H9 (cell line): ENCODE measurements around the gene ROR1. TPM values are rescaled to one million over a fixed set of nuclear protein-coding genes. Genes with fewer than 3 reads are reported as not detected.

Experiments used
- DNase-seq: peaks from one replicate; pipeline ENCODE4 v3.0.0-alpha.2; 2017
- H2AFZ ChIP-seq: one replicate; pipeline ENCODE4 v1.6.1; 2013; ENCODE audit warnings: mild to moderate bottlenecking, low read length, control low read depth, moderate library complexity
- H2AK5ac ChIP-seq: 2 replicates; pipeline ENCODE4 v1.6.1; 2013; ENCODE audit warnings: low read length, control low read depth, mixed read lengths; ENCODE audit not compliant: insufficient read length
- H2BK120ac ChIP-seq: one replicate; pipeline ENCODE4 v1.6.1; 2013; ENCODE audit warnings: low read depth, mild to moderate bottlenecking, low read length, control low read depth, inconsistent platforms; ENCODE audit not compliant: poor library complexity, severe bottlenecking
- H2BK12ac ChIP-seq: 2 replicates; pipeline ENCODE4 v1.6.1; 2013; ENCODE audit warnings: low read length, control low read depth, mixed read lengths, low read depth; ENCODE audit not compliant: insufficient read length
- H2BK15ac ChIP-seq: 2 replicates; pipeline ENCODE4 v1.6.1; 2013; ENCODE audit warnings: low read depth, low read length, control low read depth
- H2BK20ac ChIP-seq: one replicate; pipeline ENCODE4 v1.6.1; 2013; ENCODE audit warnings: low read depth, mild to moderate bottlenecking, low read length, control low read depth, inconsistent platforms; ENCODE audit not compliant: poor library complexity, severe bottlenecking
- H2BK5ac ChIP-seq: 2 replicates; pipeline ENCODE4 v1.6.1; 2013; ENCODE audit warnings: low read length, control low read depth, mixed read lengths; ENCODE audit not compliant: insufficient read length
- H3K14ac ChIP-seq: 2 replicates; pipeline ENCODE4 v1.6.1; 2013; ENCODE audit warnings: low read length, control low read depth; ENCODE audit not compliant: insufficient read depth
- H3K18ac ChIP-seq: 2 replicates; pipeline ENCODE4 v1.6.1; 2013; ENCODE audit warnings: low read depth, mild to moderate bottlenecking, mixed read lengths, low read length, control low read depth; ENCODE audit not compliant: insufficient read length
- H3K23ac ChIP-seq: 2 replicates; pipeline ENCODE4 v1.6.1; 2013; ENCODE audit warnings: low read length, control low read depth, mixed read lengths, low read depth; ENCODE audit not compliant: insufficient read length
- H3K23me2 ChIP-seq: 2 replicates; pipeline ENCODE4 v1.6.1; 2013; ENCODE audit warnings: low read depth, mild to moderate bottlenecking, mixed read lengths, low read length, control low read depth; ENCODE audit not compliant: insufficient read length, poor library complexity, severe bottlenecking
- H3K27ac ChIP-seq: 2 replicates; pipeline ENCODE4 v1.5.1; 2013; ENCODE audit warnings: low read length, control low read depth, mixed read lengths, low read depth; ENCODE audit not compliant: insufficient read length
- H3K27me3 ChIP-seq: 2 replicates; pipeline ENCODE4 v1.6.1; 2013; ENCODE audit warnings: low read length, control low read depth, inconsistent platforms; ENCODE audit not compliant: insufficient read depth
- H3K4ac ChIP-seq: 2 replicates; pipeline ENCODE4 v1.6.1; 2013; ENCODE audit warnings: low read depth, mild to moderate bottlenecking, control low read depth, inconsistent platforms, low read length, moderate library complexity
- H3K4me1 ChIP-seq: 2 replicates; pipeline ENCODE4 v1.6.1; 2013; ENCODE audit warnings: low read length, control low read depth, inconsistent platforms; ENCODE audit not compliant: insufficient read depth
- H3K4me2 ChIP-seq: 2 replicates; pipeline ENCODE4 v1.6.1; 2013; ENCODE audit warnings: low read length, control low read depth, mixed read lengths; ENCODE audit not compliant: insufficient read length, insufficient read depth
- H3K56ac ChIP-seq: 2 replicates; pipeline ENCODE4 v1.6.1; 2013; ENCODE audit warnings: low read depth, mild to moderate bottlenecking, mixed read lengths, low read length, control low read depth; ENCODE audit not compliant: insufficient read length
- H3K79me1 ChIP-seq: 2 replicates; pipeline ENCODE4 v1.6.1; 2013; ENCODE audit warnings: low read depth, mild to moderate bottlenecking, moderate library complexity, low read length, control low read depth, inconsistent platforms; ENCODE audit not compliant: insufficient read depth, poor library complexity, severe bottlenecking
- H3K79me2 ChIP-seq: 2 replicates; pipeline ENCODE4 v1.6.1; 2013; ENCODE audit warnings: low read length, control low read depth, inconsistent platforms; ENCODE audit not compliant: insufficient read depth
- H3K9ac ChIP-seq: 2 replicates; pipeline ENCODE4 v1.6.1; 2013; ENCODE audit warnings: low read length, control low read depth, mixed read lengths; ENCODE audit not compliant: insufficient read length; ENCODE audit errors: extremely low read depth
- H3K9me3 ChIP-seq: one replicate; pipeline ENCODE4 v1.6.1; 2013; ENCODE audit warnings: low read depth, low read length, inconsistent platforms; ENCODE audit not compliant: control insufficient read depth
- H3T11ph ChIP-seq: one replicate; pipeline ENCODE4 v1.6.1; 2013; ENCODE audit warnings: mild to moderate bottlenecking, low read length, control low read depth, inconsistent platforms
- H4K20me1 ChIP-seq: one replicate; pipeline ENCODE4 v1.6.1; 2013; ENCODE audit not compliant: control insufficient read depth, insufficient read length, insufficient read depth
- H4K5ac ChIP-seq: 2 replicates; pipeline ENCODE4 v1.6.1; 2013; ENCODE audit warnings: low read depth, mild to moderate bottlenecking, mixed read lengths, low read length, control low read depth; ENCODE audit not compliant: insufficient read length
- H4K8ac ChIP-seq: replicated peaks from 2 replicates; pipeline ENCODE4 v1.6.1; 2013; ENCODE audit warnings: low read length, control low read depth, mixed read lengths, low read depth; ENCODE audit not compliant: insufficient read length
- H4K91ac ChIP-seq: 2 replicates; pipeline ENCODE4 v1.6.1; 2013; ENCODE audit warnings: low read depth, mild to moderate bottlenecking, moderate library complexity, mixed read lengths, low read length, control low read depth; ENCODE audit not compliant: insufficient read length
- H3K27ac Mint-ChIP-seq, 3 experiments: 2 replicates in 2 of 3; 3 replicates in 1 of 3; pipeline ENCODE4 v1.8.0; 2020 to 2021; ENCODE audit warnings: mixed read lengths in 3 of 3, mild to moderate bottlenecking in 1 of 3, moderate library complexity in 1 of 3
- H3K27me3 Mint-ChIP-seq: 2 replicates; pipeline ENCODE4 v1.8.0; 2021; ENCODE audit warnings: low read depth, mild to moderate bottlenecking, moderate library complexity, mixed read lengths
- H3K36me3 Mint-ChIP-seq, 3 experiments: 2 replicates in 2 of 3; 3 replicates in 1 of 3; pipeline ENCODE4 v1.8.0; 2020 to 2021; ENCODE audit warnings: low read depth in 3 of 3, mixed read lengths in 3 of 3; ENCODE audit not compliant: insufficient read depth in 1 of 3
- H3K4me1 Mint-ChIP-seq, 2 experiments: 2 replicates each; pipeline ENCODE4 v1.8.0; 2020; ENCODE audit warnings: mixed read lengths in 2 of 2
- H3K4me3 Mint-ChIP-seq, 2 experiments: 2 replicates in 1 of 2; 3 replicates in 1 of 2; pipeline ENCODE4 v1.8.0; 2020 to 2021; ENCODE audit warnings: mild to moderate bottlenecking in 2 of 2, mixed read lengths in 2 of 2, moderate library complexity in 1 of 2
- H3K9me3 Mint-ChIP-seq, 2 experiments: 2 replicates in 1 of 2; 3 replicates in 1 of 2; pipeline ENCODE4 v1.8.0; 2020; ENCODE audit warnings: mild to moderate bottlenecking in 2 of 2, mixed read lengths in 2 of 2, moderate library complexity in 1 of 2
- WGBS: extraction: QIAGEN DNeasy Blood & Tissue Kit; methylation state at CpG from one replicate; pipeline ENCODE4 v1.1.7; 2013; ENCODE audit warnings: missing lambda C conversion rate, low lambda C conversion rate, mixed read lengths; ENCODE audit not compliant: insufficient read length; ENCODE audit errors: extremely low coverage; 5-methylcytosine and 5-hydroxymethylcytosine counted together
- total RNA-seq: library from RNA; stranded (reverse); gene quantifications from 2 replicates; pipeline ENCODE4 v1.2.1, GENCODE V29; 2021
- TF ChIP-seq, protein P1 (sequence below): fragments of 200-600 bp; sonication (generic); conservative IDR thresholded peaks from 3 replicates; pipeline ENCODE4 v1.8.0; 2021; ENCODE audit warnings: antibody characterized with exemption, mild to moderate bottlenecking

ROR1 gene
- total RNA-seq, 1 experiment from 2014 or later = 75.9 TPM

- no CpG with 5 or more reads among the region's 1 CpG for WGBS
- Histone ChIP-seq H3K79me1 (peaks cover 13% of the 10 kb centered on the region), H3K23ac (no peak overlapping the region), H3K4me1 (peaks cover 8% of the 10 kb centered on the region; the same call in 1 of the 2 replicates), H2BK120ac (no peak overlapping the region), H2BK20ac (no peak overlapping the region), H4K20me1 (no peaks in the 10 kb centered on the region), H4K91ac (no peak overlapping the region), H2AK5ac (no peak overlapping the region), H3K79me2 (peaks cover 30% of the 10 kb centered on the region; the same call in 1 of the 2 replicates), H3K18ac (no peak overlapping the region), H3K14ac (no peak overlapping the region), H4K8ac (no peak overlapping the region), H2BK5ac (no peak overlapping the region), H3K56ac (no peak overlapping the region), H3K23me2 (no peaks in the 10 kb centered on the region), H3K9ac (no peak overlapping the region), H3K4me2 (no peak overlapping the region), H2AFZ (no peak overlapping the region), H3K27ac (no peak overlapping the region), H3K4ac (no peak overlapping the region), H3K9me3 (no peaks in the 10 kb centered on the region), H4K5ac (no peak overlapping the region), H2BK12ac (no peak overlapping the region), H3K27me3 (no peaks in the 10 kb centered on the region), H2BK15ac (no peak overlapping the region), H3T11ph (no peak overlapping the region)
- H3K9me3 Mint-ChIP-seq = peaks cover 0 to 2% of the 10 kb centered on the region in 2 experiments; a peak in 2 of 5 replicates
- no peak overlapping the region for H3K4me3 Mint-ChIP-seq
- H3K36me3 Mint-ChIP-seq = peaks cover 5 to 11% (median 6%) of the 10 kb centered on the region in 3 experiments
- peaks cover 48 to 51% of the 10 kb centered on the region in 2 experiments for H3K4me1 Mint-ChIP-seq
- DNase-seq = no peak
- H3K27me3 Mint-ChIP-seq = no peaks in the 10 kb centered on the region
- TF ChIP-seq, protein P1, sequence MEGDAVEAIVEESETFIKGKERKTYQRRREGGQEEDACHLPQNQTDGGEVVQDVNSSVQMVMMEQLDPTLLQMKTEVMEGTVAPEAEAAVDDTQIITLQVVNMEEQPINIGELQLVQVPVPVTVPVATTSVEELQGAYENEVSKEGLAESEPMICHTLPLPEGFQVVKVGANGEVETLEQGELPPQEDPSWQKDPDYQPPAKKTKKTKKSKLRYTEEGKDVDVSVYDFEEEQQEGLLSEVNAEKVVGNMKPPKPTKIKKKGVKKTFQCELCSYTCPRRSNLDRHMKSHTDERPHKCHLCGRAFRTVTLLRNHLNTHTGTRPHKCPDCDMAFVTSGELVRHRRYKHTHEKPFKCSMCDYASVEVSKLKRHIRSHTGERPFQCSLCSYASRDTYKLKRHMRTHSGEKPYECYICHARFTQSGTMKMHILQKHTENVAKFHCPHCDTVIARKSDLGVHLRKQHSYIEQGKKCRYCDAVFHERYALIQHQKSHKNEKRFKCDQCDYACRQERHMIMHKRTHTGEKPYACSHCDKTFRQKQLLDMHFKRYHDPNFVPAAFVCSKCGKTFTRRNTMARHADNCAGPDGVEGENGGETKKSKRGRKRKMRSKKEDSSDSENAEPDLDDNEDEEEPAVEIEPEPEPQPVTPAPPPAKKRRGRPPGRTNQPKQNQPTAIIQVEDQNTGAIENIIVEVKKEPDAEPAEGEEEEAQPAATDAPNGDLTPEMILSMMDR = no peak
- H3K27ac Mint-ChIP-seq = no peak overlapping the region; a peak in 1 of 7 replicates
These were observed 115.2 kb downstream of the ROR1 start for GRCh38 chr1:63888984-63889383.
